ENCODE measurements around the gene CYP2W1.

- no peak for TF ChIP-seq POLR2A (IDR thresholded peaks at IDR 0.05)
- TF ChIP-seq CTCF (IDR thresholded peaks at IDR 0.05) = peak in 3 of 4 experiments; percentile 36 to 47 (median 42)
Measured at GRCh38 chr7:964401-965231, 18.4 kb upstream of the CYP2W1 start.

All from gastroesophageal sphincter (tissue), 3 donors.